ENCODE measurements around the gene ADPGK. TPM values are rescaled to one million over a fixed set of nuclear protein-coding genes. Genes with fewer than 3 reads are reported as not detected.

ADPGK gene
- total and polyA plus RNA-seq, 2 donors (not counting 1 experiment from before 2014, with no cell fraction given), result 128 to 174 TPM

DNA sequence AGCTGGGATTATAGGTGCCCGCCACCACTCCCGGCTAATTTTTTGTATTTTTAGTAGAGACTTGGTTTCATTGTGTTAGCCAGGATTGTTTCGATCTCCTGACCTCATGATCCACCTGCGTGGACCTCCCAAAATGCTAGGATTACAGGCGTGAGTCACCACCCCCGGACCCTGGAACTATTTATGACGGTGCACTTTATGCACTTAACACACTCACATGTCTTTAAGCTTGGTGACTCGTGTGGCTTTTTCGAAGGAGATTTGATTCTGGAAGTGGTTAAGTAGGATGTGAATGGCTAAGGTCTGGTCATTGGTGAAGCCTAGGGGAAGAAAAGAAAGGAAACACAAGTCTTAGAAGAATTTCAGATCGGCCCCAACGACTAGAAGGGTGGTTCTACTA is 77.3 kb downstream of the ADPGK start:
- Mint-ChIP-seq H3K9me3 (ENCODE audit: insufficient read depth) (no peaks in the 10 kb centered on the region), H3K4me1 (no peaks in the 10 kb centered on the region), H3K27me3 (no peaks in the 10 kb centered on the region), H3K27ac (no peak overlapping the region), H3K4me3 (no peak overlapping the region)
- H3K4me3 ChIP-seq (ENCODE audit: control extremely low read depth in 1 of 5, extremely low read depth in 1 of 5, insufficient read depth in 1 of 5, low read depth in 2 of 5, low read length in 4 of 5), result no peak overlapping the region
- no peak for TF ChIP-seq EZH2 (IDR thresholded peaks at IDR 0.05; ENCODE audit: borderline replicate concordance, insufficient read depth, low read depth, low read length, poor library complexity, severe bottlenecking)
- TF ChIP-seq CTCF (IDR thresholded peaks at IDR 0.05), result no peak
- no peak overlapping the region for H3K4me2 ChIP-seq (replicated peaks; ENCODE audit: low read depth, low read length, poor library complexity, severe bottlenecking)
- no peak overlapping the region for H3K9ac ChIP-seq (ENCODE audit: low read length)
- no peak for DNase-seq
- CTCF ChIA-PET, result interaction anchor here (1.2 kb wide), 1 partner anchor 10 kb away, joined by 3 read pairs; no protein-coding TSS in a partner anchor
- POLR2A ChIA-PET, result no interaction called here
- no peaks in the 10 kb centered on the region for H3K36me3 ChIP-seq (replicated peaks in 1 of 2; ENCODE audit: control extremely low read depth in 1 of 2, control insufficient read depth in 1 of 2, extremely low read depth in 1 of 2, insufficient read depth in 2 of 2, low read length in 1 of 2)
- no peaks in the 10 kb centered on the region for H4K20me1 ChIP-seq (ENCODE audit: control insufficient read depth, insufficient read depth, low read length, poor library complexity, severe bottlenecking)
- H3K4me1 ChIP-seq (ENCODE audit: control insufficient read depth in 2 of 2, insufficient read depth in 2 of 2, low read length in 2 of 2), result no peaks in the 10 kb centered on the region
- no peaks in the 10 kb centered on the region for H3K27me3 ChIP-seq (replicated peaks in 1 of 4; ENCODE audit: control extremely low read depth in 1 of 4, control insufficient read depth in 3 of 4, insufficient read depth in 4 of 4, low read length in 3 of 4)
- H3K9me3 ChIP-seq (ENCODE audit: control extremely low read depth in 1 of 3, control insufficient read depth in 2 of 3, insufficient read depth in 1 of 3, low read length in 2 of 3), result no peaks in the 10 kb centered on the region
- no peak for ATAC-seq (ENCODE audit: low read depth)
- intact Hi-C loops (cut with micrococcal nuclease), result no loop called here
- H3K79me2 ChIP-seq (ENCODE audit: control insufficient read depth, insufficient read depth, low read length), result peaks cover 9% of the 10 kb centered on the region
- H2AFZ ChIP-seq (ENCODE audit: insufficient read depth, low read depth, low read length, poor library complexity, severe bottlenecking), result no peak overlapping the region
- 98% methylated on average over 8 of the region's 11 CpGs for WGBS (ENCODE audit: insufficient coverage)
- no peak overlapping the region for H3K27ac ChIP-seq (ENCODE audit: low read length in 2 of 2)

Other genes starting within 250 kb of the ADPGK start
- gene GOLGA6B, start 129.1 kb downstream of the ADPGK start, total RNA-seq, result not detected in 2 replicates
- 0.06 TPM in 1 of 2 replicates, not detected in the other for gene GOLGA6B, start 129.1 kb downstream of the ADPGK start, polyA plus RNA-seq
- 0.52 and 1.4 TPM in 2 replicates for gene HIGD2B, start 97.6 kb downstream of the ADPGK start, total RNA-seq
- gene HIGD2B, start 97.6 kb downstream of the ADPGK start, polyA plus RNA-seq, result not detected in 2 replicates
- gene BBS4, start 97.6 kb downstream of the ADPGK start, total RNA-seq, result 25.7 and 34.9 TPM in 2 replicates
- 12.4 and 13.3 TPM in 2 replicates for gene BBS4, start 97.6 kb downstream of the ADPGK start, polyA plus RNA-seq